ENCODE measurements around the gene FBXW12.

- TF ChIP-seq CTCF (IDR thresholded peaks at IDR 0.05; ENCODE audit: extremely low read depth in 1 of 2, insufficient read depth in 1 of 2, low read depth in 1 of 2, low read length in 2 of 2) (no peak), MYC (IDR thresholded peaks at IDR 0.05; ENCODE audit: low read depth, low read length) (no peak), EZH2 (IDR thresholded peaks at IDR 0.05; ENCODE audit: borderline replicate concordance, low read depth, low read length, severe bottlenecking) (no peak), POLR2AphosphoS5 (IDR thresholded peaks at IDR 0.05; ENCODE audit: insufficient read depth, low read depth, low read length) (no peak)
Observed at GRCh38 chr3:48429317-48429959, 57.4 kb downstream of the FBXW12 start.
